Mesothelial cell of epicardium (in vitro differentiated cells): ENCODE results near the gene ZNF750. TPM values are rescaled to one million over a fixed set of nuclear protein-coding genes. Genes with fewer than 3 reads are reported as not detected.
A peak's percentile ranks its signal among the peaks of the same experiment; 100 is the strongest.

Experiments
- DNase-seq, 2 experiments: peaks; one replicate each; pipeline ENCODE4 v3.0.0; 2021; ENCODE audit warnings: low spot score in 2 of 2; ENCODE audit not compliant: unreplicated experiment in 2 of 2
- H3K27ac Mint-ChIP-seq: 2 replicates; pipeline ENCODE4 v1.8.0; 2021; ENCODE audit warnings: mixed read lengths
- H3K27me3 Mint-ChIP-seq: 2 replicates; pipeline ENCODE4 v1.8.0; 2021; ENCODE audit warnings: low read depth, mixed read lengths
- H3K36me3 Mint-ChIP-seq: 2 replicates; pipeline ENCODE4 v1.8.0; 2021; ENCODE audit warnings: mixed read lengths
- H3K4me1 Mint-ChIP-seq: 2 replicates; pipeline ENCODE4 v1.8.0; 2021; ENCODE audit warnings: mixed read lengths
- H3K4me3 Mint-ChIP-seq: 2 replicates; pipeline ENCODE4 v1.8.0; 2021; ENCODE audit warnings: mild to moderate bottlenecking, moderate library complexity, mixed read lengths
- H3K9me3 Mint-ChIP-seq: 2 replicates; pipeline ENCODE4 v1.8.0; 2021; ENCODE audit warnings: mixed read lengths
- total RNA-seq: library from RNA; stranded (reverse); gene quantifications from 3 replicates; pipeline ENCODE4 v1.2.1, GENCODE V29; 2021
- TF ChIP-seq, protein P1 (sequence below): fragments of 200-600 bp; sonication (generic); IDR thresholded peaks from one replicate; pipeline ENCODE4 v1.5.0; 2021; ENCODE audit warnings: antibody characterized with exemption; ENCODE audit not compliant: unreplicated experiment

ZNF750 gene
- total RNA-seq, 1 donor from 2014 or later, result 2.6 TPM

DNA sequence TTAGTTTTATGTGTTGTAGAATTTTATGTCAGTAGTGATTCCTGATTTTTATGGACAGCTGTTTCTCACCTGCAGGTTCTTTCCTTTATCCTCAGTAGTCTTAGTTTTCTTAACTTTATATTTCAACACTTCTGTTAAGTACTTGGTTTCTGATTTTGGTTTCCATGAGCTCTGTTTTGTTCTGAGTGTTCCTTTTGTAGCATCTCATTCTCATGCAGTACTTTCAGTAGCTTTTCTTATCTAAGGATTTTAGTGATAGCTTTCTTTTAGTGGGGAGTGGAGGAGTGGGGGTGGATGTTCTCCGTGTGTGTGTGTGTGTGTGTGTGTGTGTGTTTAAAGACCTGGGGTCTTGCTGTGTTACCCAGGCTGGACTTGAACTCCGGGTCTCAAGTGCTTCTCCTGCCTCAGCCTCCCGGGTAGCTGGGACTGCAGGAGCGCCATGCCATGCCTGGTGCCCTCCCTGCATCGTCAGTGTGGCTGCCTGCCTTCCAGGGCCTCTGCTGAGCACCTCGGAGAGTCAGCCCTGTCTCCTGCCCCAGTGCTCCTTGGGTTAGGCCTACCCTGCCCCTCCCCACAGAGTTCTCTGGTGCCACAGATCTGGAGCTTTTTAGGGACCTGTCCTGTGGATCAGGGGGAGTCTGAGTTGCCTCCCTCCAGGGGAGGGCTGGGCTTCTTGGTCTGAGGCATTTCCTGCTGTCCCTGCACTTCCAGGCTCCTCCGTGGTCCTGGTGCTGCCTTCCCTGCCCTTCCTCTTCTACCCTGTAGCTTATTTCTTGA, 4.3 kb upstream of the ZNF750 start:
- Mint-ChIP-seq H3K27ac (no peak overlapping the region), H3K4me1 (peaks cover 27% of the 10 kb centered on the region), H3K27me3 (no peaks in the 10 kb centered on the region), H3K36me3 (peaks cover 3% of the 10 kb centered on the region), H3K9me3 (no peaks in the 10 kb centered on the region), H3K4me3 (no peak overlapping the region)
- TF ChIP-seq, protein P1, sequence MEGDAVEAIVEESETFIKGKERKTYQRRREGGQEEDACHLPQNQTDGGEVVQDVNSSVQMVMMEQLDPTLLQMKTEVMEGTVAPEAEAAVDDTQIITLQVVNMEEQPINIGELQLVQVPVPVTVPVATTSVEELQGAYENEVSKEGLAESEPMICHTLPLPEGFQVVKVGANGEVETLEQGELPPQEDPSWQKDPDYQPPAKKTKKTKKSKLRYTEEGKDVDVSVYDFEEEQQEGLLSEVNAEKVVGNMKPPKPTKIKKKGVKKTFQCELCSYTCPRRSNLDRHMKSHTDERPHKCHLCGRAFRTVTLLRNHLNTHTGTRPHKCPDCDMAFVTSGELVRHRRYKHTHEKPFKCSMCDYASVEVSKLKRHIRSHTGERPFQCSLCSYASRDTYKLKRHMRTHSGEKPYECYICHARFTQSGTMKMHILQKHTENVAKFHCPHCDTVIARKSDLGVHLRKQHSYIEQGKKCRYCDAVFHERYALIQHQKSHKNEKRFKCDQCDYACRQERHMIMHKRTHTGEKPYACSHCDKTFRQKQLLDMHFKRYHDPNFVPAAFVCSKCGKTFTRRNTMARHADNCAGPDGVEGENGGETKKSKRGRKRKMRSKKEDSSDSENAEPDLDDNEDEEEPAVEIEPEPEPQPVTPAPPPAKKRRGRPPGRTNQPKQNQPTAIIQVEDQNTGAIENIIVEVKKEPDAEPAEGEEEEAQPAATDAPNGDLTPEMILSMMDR, result no peak
- DNase-seq, result no peak

DNA sequence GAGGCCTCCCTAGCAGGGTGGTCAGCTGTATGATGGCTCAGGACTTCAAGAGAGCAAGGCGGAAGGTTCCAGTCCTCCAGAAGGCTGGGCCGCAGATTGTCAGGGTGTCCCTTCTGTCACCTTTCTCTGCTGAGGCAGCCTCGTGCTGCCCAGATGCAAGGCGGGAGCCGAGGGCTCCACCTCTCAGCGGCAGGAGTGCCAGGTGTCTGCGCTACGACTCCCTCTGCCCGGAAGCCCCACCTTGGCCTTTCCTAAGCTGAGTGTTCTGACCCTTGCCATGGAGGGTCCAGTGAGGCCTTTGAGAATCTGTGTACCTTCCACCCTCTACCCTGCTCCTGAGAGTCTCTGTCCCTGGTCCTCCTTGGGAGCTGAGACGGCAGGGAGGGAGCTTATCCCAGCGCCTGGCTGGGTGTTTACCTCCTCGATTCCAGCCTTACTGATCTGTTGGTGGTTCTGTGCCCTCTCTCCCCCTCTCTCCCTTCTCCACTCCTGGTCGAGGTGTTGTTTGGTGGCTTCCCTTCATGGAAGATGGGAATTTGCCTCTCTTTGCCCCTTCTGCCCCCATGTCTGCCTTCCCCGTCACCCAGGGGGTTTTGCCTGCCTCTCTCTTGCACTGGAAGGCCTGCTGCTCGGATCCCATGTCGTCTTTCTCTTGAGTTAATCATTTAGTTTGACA, 2.2 kb upstream of the ZNF750 start:
- Mint-ChIP-seq H3K9me3 (no peaks in the 10 kb centered on the region), H3K4me1 (peaks cover 45% of the 10 kb centered on the region), H3K4me3 (no peak overlapping the region), H3K27ac (peak overlapping the region; percentile 73), H3K36me3 (no peaks in the 10 kb centered on the region), H3K27me3 (no peaks in the 10 kb centered on the region)
- TF ChIP-seq, protein P1, result no peak
- no peak for DNase-seq

DNA sequence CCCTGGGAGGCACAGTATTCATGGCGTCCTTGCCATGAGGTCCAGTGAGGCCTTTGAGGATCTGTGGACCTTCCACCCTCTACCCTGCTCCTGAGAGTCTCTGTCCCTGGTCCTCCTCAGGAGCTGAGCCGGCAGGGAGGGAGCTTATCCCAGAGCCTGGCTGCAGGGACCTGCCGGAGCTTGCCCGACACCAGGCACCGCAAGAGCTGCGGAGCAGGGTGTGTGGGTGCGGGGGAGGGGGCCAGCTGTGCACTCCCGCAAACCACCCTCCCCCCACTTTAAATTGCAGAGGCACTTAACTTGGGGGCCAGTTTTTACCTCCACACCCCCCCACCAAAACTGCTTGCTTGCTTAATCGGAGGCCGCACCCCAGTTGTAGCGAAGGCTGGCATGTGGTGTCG, 609 bp upstream of the ZNF750 start:
- H3K36me3 Mint-ChIP-seq, result no peaks in the 10 kb centered on the region
- peaks cover 55% of the 10 kb centered on the region for H3K4me1 Mint-ChIP-seq
- H3K27me3 Mint-ChIP-seq, result no peaks in the 10 kb centered on the region
- TF ChIP-seq, protein P1, result no peak
- H3K9me3 Mint-ChIP-seq, result no peaks in the 10 kb centered on the region
- no peak for DNase-seq
- peak overlapping the region; percentile 60 for H3K4me3 Mint-ChIP-seq
- peak overlapping the region; percentile 97 for H3K27ac Mint-ChIP-seq

DNA sequence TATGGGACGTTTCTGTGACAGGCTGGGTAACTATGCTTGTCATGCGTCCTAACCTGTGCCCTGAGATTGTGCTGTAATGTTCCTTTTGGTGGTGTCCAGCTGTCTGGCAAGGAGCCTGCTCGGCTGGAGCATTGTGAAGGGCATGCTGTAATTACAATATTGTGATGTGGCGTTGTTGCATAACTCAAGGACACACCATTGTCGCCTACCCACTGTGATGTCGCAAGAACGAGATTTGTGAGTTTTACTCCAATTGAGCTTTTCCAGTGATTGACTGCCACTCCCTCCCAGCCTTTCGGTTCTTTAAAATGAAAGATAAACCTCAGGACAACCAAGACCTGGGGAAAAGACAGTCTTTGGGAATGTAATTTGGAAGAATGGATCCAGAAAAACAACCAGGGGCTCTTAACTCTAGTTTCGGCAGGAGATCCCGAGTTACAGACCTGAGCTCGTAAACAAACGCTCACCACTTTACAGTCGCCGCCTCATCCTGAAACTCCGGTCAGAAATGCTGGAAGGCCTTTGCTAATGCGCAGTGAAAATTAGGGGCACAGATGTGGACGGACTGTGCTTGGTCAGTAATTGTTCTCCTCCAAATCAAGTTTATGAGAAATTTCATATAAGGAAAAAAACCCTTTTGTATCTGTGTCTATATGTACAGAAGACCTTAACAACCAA, 1.3 kb downstream of the ZNF750 start:
- no peaks in the 10 kb centered on the region for H3K9me3 Mint-ChIP-seq
- no peak for DNase-seq
- H3K4me3 Mint-ChIP-seq, result peak overlapping the region; percentile 36
- H3K27me3 Mint-ChIP-seq, result no peaks in the 10 kb centered on the region
- peak overlapping the region; percentile 83 for H3K27ac Mint-ChIP-seq
- TF ChIP-seq, protein P1, result no peak
- peaks cover 49% of the 10 kb centered on the region for H3K4me1 Mint-ChIP-seq
- H3K36me3 Mint-ChIP-seq, result no peaks in the 10 kb centered on the region

DNA sequence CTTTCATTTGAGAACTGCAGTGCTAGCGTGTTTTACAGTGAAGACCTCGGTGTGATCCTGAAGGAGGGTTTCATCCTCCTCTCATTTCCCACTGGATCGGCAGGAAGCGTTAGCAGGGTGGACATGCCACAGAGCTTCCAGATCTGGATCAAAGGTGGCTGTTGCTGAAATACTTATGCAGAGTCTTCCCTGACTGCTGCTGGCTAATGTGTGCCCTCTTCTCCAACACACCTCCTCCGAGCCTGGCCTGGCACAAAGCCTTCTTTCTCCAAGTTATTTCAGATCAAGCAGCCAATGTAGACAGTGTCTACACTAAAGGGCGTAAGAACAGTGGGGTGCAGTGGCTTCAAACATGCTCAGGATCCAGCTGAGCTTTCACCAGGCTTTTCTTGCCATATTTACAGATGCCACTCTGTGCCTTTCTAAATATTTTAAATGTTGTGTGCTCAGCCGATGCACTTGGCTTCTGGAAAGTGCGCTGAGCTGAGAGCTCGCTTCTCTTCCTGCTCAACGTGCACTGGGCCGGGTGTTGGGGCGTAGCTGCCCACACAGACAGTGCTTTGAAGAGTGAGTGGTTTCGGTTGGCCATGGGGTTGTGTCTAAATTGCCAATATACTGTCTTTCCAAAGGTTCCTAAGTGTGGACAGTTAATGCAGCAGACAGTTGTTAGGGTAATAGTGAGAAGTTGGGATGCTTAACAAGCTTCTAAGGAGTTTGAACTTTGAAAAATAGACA, 2.1 kb downstream of the ZNF750 start:
- H3K4me1 Mint-ChIP-seq, result peaks cover 49% of the 10 kb centered on the region
- H3K27ac Mint-ChIP-seq, result peak overlapping the region; percentile 83
- DNase-seq, result no peak
- no peaks in the 10 kb centered on the region for H3K27me3 Mint-ChIP-seq
- H3K4me3 Mint-ChIP-seq, result peak overlapping the region; percentile 36
- H3K9me3 Mint-ChIP-seq, result no peaks in the 10 kb centered on the region
- TF ChIP-seq, protein P1, result no peak
- H3K36me3 Mint-ChIP-seq, result peaks cover 3% of the 10 kb centered on the region
